NCI-H2081 treated with DMSO at 0.1 percent for 48 hours (cell line): ENCODE data around the gene MTOR.
A peak's percentile ranks its signal among the peaks of the same experiment; 100 is the strongest.

Experiments
- DNase-seq: peaks from one replicate; lab custom pipeline; 2025; lab: John Stamatoyannopoulos, UW

The MTOR gene

GRCh38 chr1:11216074-11216473 is 46.3 kb downstream of the MTOR start:
- no peak for DNase-seq

- DNase-seq = no peak
These were observed 46.9 kb downstream of the MTOR start for GRCh38 chr1:11215381-11216005.

- DNase-seq = no peak
These were observed 47.5 kb downstream of the MTOR start for GRCh38 chr1:11214698-11215380.

- DNase-seq = no peak
These were observed 50.3 kb downstream of the MTOR start for GRCh38 chr1:11211925-11212587.

GRCh38 chr1:11211461-11211860 is 50.9 kb downstream of the MTOR start:
- no peak for DNase-seq

GRCh38 chr1:11207898-11208611 is 54.3 kb downstream of the MTOR start:
- no peak for DNase-seq

GRCh38 chr1:11204396-11205190 is 57.8 kb downstream of the MTOR start:
- no peak for DNase-seq

- peak; percentile 17 for DNase-seq
These were observed 63.3 kb downstream of the MTOR start for GRCh38 chr1:11198851-11199594.

- no peak for DNase-seq
These were observed 64.1 kb downstream of the MTOR start for GRCh38 chr1:11198257-11198656.

- DNase-seq = no peak
These were observed 65.0 kb downstream of the MTOR start for GRCh38 chr1:11197359-11197758.

GRCh38 chr1:11196945-11197344 is 65.4 kb downstream of the MTOR start:
- no peak for DNase-seq

- DNase-seq = no peak
These were observed 67.8 kb downstream of the MTOR start for GRCh38 chr1:11194407-11195176.

GRCh38 chr1:11193376-11193775 is 69.0 kb downstream of the MTOR start:
- no peak for DNase-seq

GRCh38 chr1:11188858-11189451 is 73.4 kb downstream of the MTOR start, which contains the start of gene ANGPTL7:
Gene ANGPTL7 (plus strand): TSS chr1:11189355. CDS start chr1:11189580, 225 bp downstream.
- DNase-seq = no peak

GRCh38 chr1:11188381-11188780 is 74.0 kb downstream of the MTOR start:
- DNase-seq = no peak

GRCh38 chr1:11187931-11188330 is 74.4 kb downstream of the MTOR start:
- no peak for DNase-seq

GRCh38 chr1:11187494-11187893 is 74.9 kb downstream of the MTOR start:
- DNase-seq = no peak

- DNase-seq = no peak
These were observed 75.4 kb downstream of the MTOR start for GRCh38 chr1:11187000-11187399.

- DNase-seq = no peak
These were observed 77.4 kb downstream of the MTOR start for GRCh38 chr1:11184973-11185372.

GRCh38 chr1:11182884-11183283 is 79.5 kb downstream of the MTOR start:
- DNase-seq = no peak
